SK-N-SH treated with all-trans-retinoic acid at 6 μM for 48 hours (cell line): ENCODE data around the gene TMEM40.

ENCODE experiments used
- ATAC-seq: fragments of 200-7000 bp; cut with Tn5 transposase; 3 replicates; pipeline ENCODE4 v1.9.1; 2020; ENCODE audit warnings: mild to moderate bottlenecking, moderate library complexity
- ARNTL ChIP-seq: fragments of 450-650 bp; formaldehyde crosslinking; IDR thresholded peaks from 2 replicates; pipeline ENCODE4 v1.5.0; 2020; ENCODE audit warnings: low read depth, mild to moderate bottlenecking, moderate library complexity, borderline replicate concordance
- BACH2 ChIP-seq: fragments of 250-450 bp; sonication (Bioruptor Pico); IDR thresholded peaks from 2 replicates; pipeline ENCODE4 v1.9.0; 2021; ENCODE audit warnings: mild to moderate bottlenecking, borderline replicate concordance
- CSDC2 ChIP-seq: fragments of 250-450 bp; sonication (Bioruptor Pico); IDR thresholded peaks from 2 replicates; pipeline ENCODE4 v1.5.0; 2020; ENCODE audit warnings: mild to moderate bottlenecking, moderate library complexity
- CSRNP3 ChIP-seq: fragments of 250-450 bp; sonication (Bioruptor Pico); IDR thresholded peaks from 2 replicates; pipeline ENCODE4 v1.5.1; 2021; ENCODE audit warnings: mild to moderate bottlenecking, moderate library complexity
- ESRRG ChIP-seq: fragments of 250-450 bp; sonication (Bioruptor Pico); IDR thresholded peaks from 2 replicates; pipeline ENCODE4 v1.6.1; 2021; ENCODE audit warnings: mild to moderate bottlenecking
- GLIS3 ChIP-seq: fragments of 250-450 bp; sonication (Bioruptor Pico); IDR thresholded peaks from 2 replicates; pipeline ENCODE4 v1.5.0; 2020; ENCODE audit warnings: mild to moderate bottlenecking, moderate library complexity
- ISL1 ChIP-seq: fragments of 250-450 bp; sonication (Bioruptor Pico); IDR thresholded peaks from 2 replicates; pipeline ENCODE4 v2.1.2; 2022; ENCODE audit warnings: mild to moderate bottlenecking, moderate library complexity
- OSR1 ChIP-seq: fragments of 250-450 bp; sonication (Bioruptor Pico); IDR thresholded peaks from 2 replicates; pipeline ENCODE4 v1.8.0; 2022; ENCODE audit warnings: moderate library complexity, mild to moderate bottlenecking, inconsistent platforms
- PATZ1 ChIP-seq: fragments of 250-450 bp; sonication (Bioruptor Pico); IDR thresholded peaks from 2 replicates; pipeline ENCODE4 v1.8.0; 2020; ENCODE audit warnings: mild to moderate bottlenecking, moderate library complexity, borderline replicate concordance
- PPARA ChIP-seq: fragments of 250-450 bp; sonication (Bioruptor Pico); IDR thresholded peaks from 2 replicates; pipeline ENCODE4 v1.5.0; 2020; ENCODE audit warnings: mild to moderate bottlenecking, borderline replicate concordance
- SNAI2 ChIP-seq: fragments of 250-450 bp; sonication (Bioruptor Pico); IDR thresholded peaks from 2 replicates; pipeline ENCODE4 v1.5.0; 2020; ENCODE audit warnings: mild to moderate bottlenecking, moderate library complexity
- TCF4 ChIP-seq: fragments of 250-450 bp; sonication (Bioruptor Pico); IDR thresholded peaks from 2 replicates; pipeline ENCODE4 v1.8.0; 2021; ENCODE audit warnings: mild to moderate bottlenecking, moderate library complexity, borderline replicate concordance
- TOX ChIP-seq: fragments of 250-450 bp; sonication (Bioruptor Pico); IDR thresholded peaks from 2 replicates; pipeline ENCODE4 v1.8.0; 2021; ENCODE audit warnings: mild to moderate bottlenecking, moderate library complexity, borderline replicate concordance
- TSHZ2 ChIP-seq: fragments of 250-450 bp; sonication (Bioruptor Pico); IDR thresholded peaks from 2 replicates; pipeline ENCODE4 v1.5.0; 2020; ENCODE audit warnings: mild to moderate bottlenecking, moderate library complexity
- ZC3H10 ChIP-seq: fragments of 250-450 bp; sonication (Bioruptor Pico); IDR thresholded peaks from 2 replicates; pipeline ENCODE4 v1.5.1; 2021; ENCODE audit warnings: mild to moderate bottlenecking, moderate library complexity
- ZFP3 ChIP-seq: fragments of 250-450 bp; sonication (Bioruptor Pico); IDR thresholded peaks from 2 replicates; pipeline ENCODE4 v1.5.0; 2020; ENCODE audit warnings: mild to moderate bottlenecking, moderate library complexity
- ZNF565 ChIP-seq: fragments of 450-650 bp; formaldehyde crosslinking; conservative IDR thresholded peaks from 2 replicates; pipeline ENCODE4 v1.5.0; 2020; ENCODE audit warnings: low read depth, mild to moderate bottlenecking, moderate library complexity
- ZNF70 ChIP-seq: fragments of 450-650 bp; formaldehyde crosslinking; IDR thresholded peaks from 2 replicates; pipeline ENCODE4 v1.5.0; 2020; ENCODE audit warnings: mild to moderate bottlenecking, moderate library complexity
- ZNF8 ChIP-seq: fragments of 450-650 bp; formaldehyde crosslinking; IDR thresholded peaks from 2 replicates; pipeline ENCODE4 v1.5.0; 2020; ENCODE audit warnings: mild to moderate bottlenecking, moderate library complexity
- TF ChIP-seq, protein P1 (sequence below): fragments of 250-450 bp; sonication (Bioruptor Pico); IDR thresholded peaks from 2 replicates; pipeline ENCODE4 v1.8.0; 2021; ENCODE audit warnings: low read depth, mild to moderate bottlenecking, moderate library complexity, borderline replicate concordance
- TF ChIP-seq, protein P2 (sequence below): fragments of 250-450 bp; sonication (Bioruptor Pico); IDR thresholded peaks from 2 replicates; pipeline ENCODE4 v1.5.1; 2020; ENCODE audit warnings: low read depth, mild to moderate bottlenecking, moderate library complexity

Gene TMEM40

GRCh38 chr3:12741209-12741608 is 17.9 kb downstream of the TMEM40 start:
- ATAC-seq = no peak
- TF ChIP-seq, protein P1, sequence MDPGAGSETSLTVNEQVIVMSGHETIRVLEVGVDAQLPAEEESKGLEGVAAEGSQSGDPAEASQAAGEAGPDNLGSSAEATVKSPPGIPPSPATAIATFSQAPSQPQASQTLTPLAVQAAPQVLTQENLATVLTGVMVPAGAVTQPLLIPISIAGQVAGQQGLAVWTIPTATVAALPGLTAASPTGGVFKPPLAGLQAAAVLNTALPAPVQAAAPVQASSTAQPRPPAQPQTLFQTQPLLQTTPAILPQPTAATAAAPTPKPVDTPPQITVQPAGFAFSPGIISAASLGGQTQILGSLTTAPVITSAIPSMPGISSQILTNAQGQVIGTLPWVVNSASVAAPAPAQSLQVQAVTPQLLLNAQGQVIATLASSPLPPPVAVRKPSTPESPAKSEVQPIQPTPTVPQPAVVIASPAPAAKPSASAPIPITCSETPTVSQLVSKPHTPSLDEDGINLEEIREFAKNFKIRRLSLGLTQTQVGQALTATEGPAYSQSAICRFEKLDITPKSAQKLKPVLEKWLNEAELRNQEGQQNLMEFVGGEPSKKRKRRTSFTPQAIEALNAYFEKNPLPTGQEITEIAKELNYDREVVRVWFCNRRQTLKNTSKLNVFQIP = no peak
- TF ChIP-seq BACH2 (CRISPR knock-in tag) = no peak
- no peak for TF ChIP-seq ZC3H10
- TF ChIP-seq SNAI2 (CRISPR knock-in tag) = no peak
- TF ChIP-seq ESRRG = no peak
- no peak for TF ChIP-seq TSHZ2 (CRISPR knock-in tag)
- TF ChIP-seq, protein P2, sequence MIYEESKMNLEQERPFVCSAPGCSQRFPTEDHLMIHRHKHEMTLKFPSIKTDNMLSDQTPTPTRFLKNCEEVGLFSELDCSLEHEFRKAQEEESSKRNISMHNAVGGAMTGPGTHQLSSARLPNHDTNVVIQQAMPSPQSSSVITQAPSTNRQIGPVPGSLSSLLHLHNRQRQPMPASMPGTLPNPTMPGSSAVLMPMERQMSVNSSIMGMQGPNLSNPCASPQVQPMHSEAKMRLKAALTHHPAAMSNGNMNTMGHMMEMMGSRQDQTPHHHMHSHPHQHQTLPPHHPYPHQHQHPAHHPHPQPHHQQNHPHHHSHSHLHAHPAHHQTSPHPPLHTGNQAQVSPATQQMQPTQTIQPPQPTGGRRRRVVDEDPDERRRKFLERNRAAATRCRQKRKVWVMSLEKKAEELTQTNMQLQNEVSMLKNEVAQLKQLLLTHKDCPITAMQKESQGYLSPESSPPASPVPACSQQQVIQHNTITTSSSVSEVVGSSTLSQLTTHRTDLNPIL = no peak
- TF ChIP-seq TCF4 (CRISPR knock-in tag) = no peak
- no peak for TF ChIP-seq ZNF565 (CRISPR knock-in tag)
- TF ChIP-seq PATZ1 (CRISPR knock-in tag) = no peak
- TF ChIP-seq ARNTL = no peak
- no peak for TF ChIP-seq ZNF8 (CRISPR knock-in tag)

- no peak for ATAC-seq
- TF ChIP-seq PATZ1 (CRISPR knock-in tag) (no peak), ZFP3 (CRISPR knock-in tag) (no peak), ZC3H10 (no peak), OSR1 (CRISPR knock-in tag) (no peak), ISL1 (CRISPR knock-in tag) (no peak)
- TF ChIP-seq, protein P2 = no peak
Measured at GRCh38 chr3:12737833-12738232, 21.2 kb downstream of the TMEM40 start.

DNA sequence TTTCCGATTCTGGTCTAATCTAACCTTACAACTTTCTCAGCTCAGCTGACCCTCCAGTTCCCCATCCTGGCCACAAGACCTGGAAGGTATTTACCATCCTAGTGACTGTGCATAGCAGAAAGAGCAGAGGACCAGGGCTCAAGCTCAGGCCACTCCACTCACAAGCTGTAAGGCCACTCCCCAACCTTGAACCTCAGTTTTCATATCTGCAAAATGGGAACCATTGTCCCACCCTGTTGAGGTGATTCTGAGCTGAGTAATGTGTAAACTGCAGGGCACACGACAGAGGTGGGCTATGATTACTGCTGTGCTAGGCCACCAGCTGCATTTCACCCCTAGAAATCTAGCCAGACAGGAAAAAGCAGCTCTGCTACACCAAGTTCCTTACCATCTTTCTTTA is 21.7 kb downstream of the TMEM40 start:
- no peak for ATAC-seq
- TF ChIP-seq ZFP3 (CRISPR knock-in tag) = no peak
- TF ChIP-seq ZNF8 (CRISPR knock-in tag) = no peak
- TF ChIP-seq, protein P1 = no peak
- no peak for TF ChIP-seq OSR1 (CRISPR knock-in tag)
- TF ChIP-seq TOX (CRISPR knock-in tag) = no peak
- TF ChIP-seq SNAI2 (CRISPR knock-in tag) = no peak
- no peak for TF ChIP-seq ZNF70 (CRISPR knock-in tag)
- no peak for TF ChIP-seq ZC3H10
- TF ChIP-seq PATZ1 (CRISPR knock-in tag) = no peak
- no peak for TF ChIP-seq PPARA (CRISPR knock-in tag)
- no peak for TF ChIP-seq GLIS3 (CRISPR knock-in tag)
- no peak for TF ChIP-seq ISL1 (CRISPR knock-in tag)
- no peak for TF ChIP-seq ESRRG
- TF ChIP-seq CSDC2 (CRISPR knock-in tag) = no peak
- no peak for TF ChIP-seq TCF4 (CRISPR knock-in tag)
- TF ChIP-seq CSRNP3 = no peak
